Measurements from ENCODE around the gene APOBR. TPM values are rescaled to one million over a fixed set of nuclear protein-coding genes. Genes with fewer than 3 reads are reported as not detected.

Gene APOBR
- total RNA-seq, 4 donors from 2014 or later = 0.07 to 0.49 (median 0.28) TPM

GRCh38 chr16:28527985-28528384, 33.5 kb downstream of the APOBR start:
- Histone ChIP-seq H3K27me3 (no peaks in the 10 kb centered on the region), H3K4me1 (no peaks in the 10 kb centered on the region), H3K9me3 (no peaks in the 10 kb centered on the region), H3K36me3 (no peaks in the 10 kb centered on the region), H3K27ac (no peak overlapping the region), H3K4me3 (no peak overlapping the region)
- intact Hi-C loops (cut with DNase I; ENCODE audit: low total_unique reads) = no loop called here
- TF ChIP-seq POLR2A (IDR thresholded peaks at IDR 0.05) (no peak), CTCF (IDR thresholded peaks at IDR 0.05) (no peak)
- DNase-seq = no peak

- no peak for DNase-seq
- H3K27ac ChIP-seq = no peak overlapping the region
- H3K4me1 ChIP-seq = no peaks in the 10 kb centered on the region
- no peaks in the 10 kb centered on the region for H3K9me3 ChIP-seq
- intact Hi-C loops (cut with DNase I; ENCODE audit: low total_unique reads) = no loop called here
- H3K36me3 ChIP-seq = no peaks in the 10 kb centered on the region
- no peak for TF ChIP-seq POLR2A (IDR thresholded peaks at IDR 0.05)
- no peak for TF ChIP-seq CTCF (IDR thresholded peaks at IDR 0.05)
- H3K4me3 ChIP-seq = no peak overlapping the region
- no peaks in the 10 kb centered on the region for H3K27me3 ChIP-seq
These were observed 34.0 kb downstream of the APOBR start for GRCh38 chr16:28528463-28528867.

- H3K9me3 ChIP-seq = no peaks in the 10 kb centered on the region
- H3K27me3 ChIP-seq = no peaks in the 10 kb centered on the region
- no peak overlapping the region for H3K4me3 ChIP-seq
- H3K4me1 ChIP-seq = no peaks in the 10 kb centered on the region
- H3K27ac ChIP-seq = no peak overlapping the region
- intact Hi-C loops (cut with DNase I; ENCODE audit: low total_unique reads) = no loop called here
- DNase-seq = no peak
- TF ChIP-seq POLR2A (IDR thresholded peaks at IDR 0.05) (no peak), CTCF (IDR thresholded peaks at IDR 0.05) (no peak)
- no peaks in the 10 kb centered on the region for H3K36me3 ChIP-seq
These were observed 34.7 kb downstream of the APOBR start for GRCh38 chr16:28529124-28529523.

- no peaks in the 10 kb centered on the region for H3K27me3 ChIP-seq
- no peak overlapping the region for H3K4me3 ChIP-seq
- peak overlapping the region; percentile 64 to 68 for H3K27ac ChIP-seq
- TF ChIP-seq POLR2A (IDR thresholded peaks at IDR 0.05) = peak in 1 of 2 donors; percentile 33
- no peak for TF ChIP-seq CTCF (IDR thresholded peaks at IDR 0.05)
- H3K4me1 ChIP-seq = no peaks in the 10 kb centered on the region
- H3K9me3 ChIP-seq = no peaks in the 10 kb centered on the region
- no peaks in the 10 kb centered on the region for H3K36me3 ChIP-seq
- DNase-seq = peak; percentile 72 to 75
- intact Hi-C loops (cut with DNase I; ENCODE audit: low total_unique reads) = no loop called here
These were observed 37.6 kb downstream of the APOBR start for GRCh38 chr16:28531777-28532744.

- Histone ChIP-seq H3K27me3 (no peaks in the 10 kb centered on the region), H3K4me1 (no peaks in the 10 kb centered on the region), H3K9me3 (no peaks in the 10 kb centered on the region), H3K36me3 (no peaks in the 10 kb centered on the region), H3K4me3 (no peak overlapping the region), H3K27ac (peak overlapping the region; percentile 64 to 68)
- intact Hi-C loops (cut with DNase I; ENCODE audit: low total_unique reads) = no loop called here
- DNase-seq = no peak
- TF ChIP-seq POLR2A (IDR thresholded peaks at IDR 0.05) (no peak), CTCF (IDR thresholded peaks at IDR 0.05) (no peak)
These were observed 38.7 kb downstream of the APOBR start for GRCh38 chr16:28532940-28533647.
